NCI-H345 treated with DMSO at 0.1 percent for 48 hours (cell line): ENCODE measurements around the gene CMPK2.

Experiments used
- DNase-seq: peaks from one replicate; lab custom pipeline; 2025; ENCODE audit not compliant: unreplicated experiment; lab: John Stamatoyannopoulos, UW

CMPK2 gene

GRCh38 chr2:6845312-6845711, 20.4 kb downstream of the CMPK2 start:
- DNase-seq, result no peak

- DNase-seq, result no peak
Observed at GRCh38 chr2:6841537-6842287, 24.0 kb downstream of the CMPK2 start.

GRCh38 chr2:6838673-6839319, 26.9 kb downstream of the CMPK2 start:
- DNase-seq, result no peak

- no peak for DNase-seq
Observed at GRCh38 chr2:6835467-6835866, 30.2 kb downstream of the CMPK2 start.

- DNase-seq, result no peak
Observed at GRCh38 chr2:6834163-6834562, 31.5 kb downstream of the CMPK2 start.

GRCh38 chr2:6833300-6833604, 32.5 kb downstream of the CMPK2 start:
- no peak for DNase-seq

GRCh38 chr2:6832596-6833299, 33.0 kb downstream of the CMPK2 start:
- DNase-seq, result no peak

GRCh38 chr2:6831229-6831628, 34.5 kb downstream of the CMPK2 start:
- no peak for DNase-seq

- DNase-seq, result peak; percentile 32
Observed at GRCh38 chr2:6828299-6828584, 37.5 kb downstream of the CMPK2 start.

- no peak for DNase-seq
Observed at GRCh38 chr2:6827566-6828298, 38.0 kb downstream of the CMPK2 start.

GRCh38 chr2:6826081-6826913, 39.4 kb downstream of the CMPK2 start:
- peak; percentile 28 for DNase-seq

GRCh38 chr2:6824962-6825361, 40.7 kb downstream of the CMPK2 start:
- DNase-seq, result no peak

- no peak for DNase-seq
Observed at GRCh38 chr2:6823111-6823510, 42.6 kb downstream of the CMPK2 start.

- DNase-seq, result no peak
Observed at GRCh38 chr2:6822406-6822805, 43.3 kb downstream of the CMPK2 start.

GRCh38 chr2:6820903-6821584, 44.7 kb downstream of the CMPK2 start:
- no peak for DNase-seq

GRCh38 chr2:6820236-6820635, 45.5 kb downstream of the CMPK2 start:
- no peak for DNase-seq

GRCh38 chr2:6819668-6820067, 46.0 kb downstream of the CMPK2 start:
- no peak for DNase-seq

- no peak for DNase-seq
Observed at GRCh38 chr2:6818012-6818411, 47.7 kb downstream of the CMPK2 start.

- no peak for DNase-seq
Observed at GRCh38 chr2:6814869-6815268, 50.8 kb downstream of the CMPK2 start.

GRCh38 chr2:6814312-6814711, 51.4 kb downstream of the CMPK2 start:
- no peak for DNase-seq
